GM18502 (cell line): ENCODE data around the gene ITGB3BP.
"Not testable (repeated sequence)": the region's sequence is repeated elsewhere in the genome, so short reads cannot be mapped to it uniquely, and the experiment has no call there.

Experiments
- ATAC-seq: cut with Tn5 transposase; IDR thresholded peaks from one replicate; pipeline ENCODE4 v1.9.1; 2021; ENCODE audit warnings: mild to moderate bottlenecking; ENCODE audit not compliant: unreplicated experiment, poor library complexity

Gene ITGB3BP

DNA sequence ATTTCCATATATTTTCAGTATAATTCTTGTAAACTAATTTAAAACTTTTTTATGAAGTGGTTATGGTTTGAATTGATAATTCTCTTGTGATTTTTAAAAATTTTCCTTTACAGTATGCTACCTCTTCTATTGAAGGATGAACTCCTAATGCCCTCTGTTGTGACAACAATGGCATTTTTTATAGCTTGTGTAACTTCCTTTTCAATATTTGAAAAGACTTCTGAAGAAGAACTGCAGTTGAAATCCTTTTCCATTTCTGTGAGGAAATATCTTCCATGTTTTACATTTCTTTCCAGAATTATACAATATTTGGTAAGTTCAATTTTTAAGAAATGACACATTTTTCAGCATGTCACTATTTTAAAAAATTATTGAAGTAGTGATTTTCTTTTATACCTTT lies 94.2 kb downstream of the ITGB3BP start:
- no peak for ATAC-seq

DNA sequence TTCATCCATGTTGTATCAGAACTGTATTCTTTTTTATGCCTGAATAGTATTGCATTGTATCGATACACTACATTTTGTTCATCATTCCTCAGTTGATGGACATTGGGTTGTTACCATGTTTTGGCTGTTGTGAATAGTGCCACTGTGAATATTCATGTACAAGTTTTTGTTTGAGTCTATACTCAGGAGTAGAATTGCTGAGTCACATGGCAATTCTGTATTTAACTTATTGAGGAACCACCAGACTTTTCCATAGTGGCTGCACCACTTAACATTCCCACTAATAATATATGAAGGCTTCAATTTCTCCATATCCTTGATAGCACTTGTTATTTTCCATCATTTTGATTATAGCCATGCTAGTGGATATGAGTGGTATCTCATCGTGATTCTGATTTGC lies 99.4 kb downstream of the ITGB3BP start:
- no peak for ATAC-seq

DNA sequence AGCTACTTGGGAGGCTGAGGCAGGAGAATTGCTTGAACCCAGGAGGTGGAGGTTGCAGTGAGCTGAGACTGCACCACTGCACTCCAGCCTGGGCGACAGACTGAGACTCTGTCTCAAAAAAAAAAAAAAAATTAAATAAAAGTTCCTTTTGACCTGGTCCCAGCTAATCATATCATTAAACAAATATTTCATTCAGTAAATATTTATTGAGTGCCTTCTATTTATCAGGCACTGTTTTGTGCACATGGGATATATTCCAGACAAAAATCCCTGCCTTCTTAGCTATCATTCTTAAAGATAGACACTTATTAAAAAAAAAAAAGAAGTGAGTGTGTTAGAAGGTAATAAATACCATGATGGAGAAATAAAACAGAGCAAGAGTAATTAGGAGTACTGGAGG lies 102.3 kb downstream of the ITGB3BP start:
- not testable (repeated sequence) for ATAC-seq

DNA sequence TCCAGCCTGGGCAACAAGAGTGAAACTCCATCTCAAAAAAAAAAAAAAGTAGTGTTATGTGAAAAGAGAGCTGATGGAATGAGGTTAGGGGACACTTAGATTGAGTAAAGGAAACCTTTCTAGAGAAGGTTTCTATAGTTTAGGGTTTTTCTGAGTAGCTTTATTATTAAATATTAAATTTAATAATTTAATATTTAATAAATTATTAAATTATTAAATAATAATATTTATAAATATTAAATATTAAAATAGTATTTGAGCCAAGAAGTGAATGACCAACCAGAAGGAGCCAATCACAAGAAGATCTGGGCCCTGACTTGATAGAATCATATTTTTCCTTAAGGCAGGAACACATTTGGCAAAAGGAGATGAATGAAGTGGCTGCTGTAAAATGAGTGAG lies 104.9 kb downstream of the ITGB3BP start:
- no peak for ATAC-seq

DNA sequence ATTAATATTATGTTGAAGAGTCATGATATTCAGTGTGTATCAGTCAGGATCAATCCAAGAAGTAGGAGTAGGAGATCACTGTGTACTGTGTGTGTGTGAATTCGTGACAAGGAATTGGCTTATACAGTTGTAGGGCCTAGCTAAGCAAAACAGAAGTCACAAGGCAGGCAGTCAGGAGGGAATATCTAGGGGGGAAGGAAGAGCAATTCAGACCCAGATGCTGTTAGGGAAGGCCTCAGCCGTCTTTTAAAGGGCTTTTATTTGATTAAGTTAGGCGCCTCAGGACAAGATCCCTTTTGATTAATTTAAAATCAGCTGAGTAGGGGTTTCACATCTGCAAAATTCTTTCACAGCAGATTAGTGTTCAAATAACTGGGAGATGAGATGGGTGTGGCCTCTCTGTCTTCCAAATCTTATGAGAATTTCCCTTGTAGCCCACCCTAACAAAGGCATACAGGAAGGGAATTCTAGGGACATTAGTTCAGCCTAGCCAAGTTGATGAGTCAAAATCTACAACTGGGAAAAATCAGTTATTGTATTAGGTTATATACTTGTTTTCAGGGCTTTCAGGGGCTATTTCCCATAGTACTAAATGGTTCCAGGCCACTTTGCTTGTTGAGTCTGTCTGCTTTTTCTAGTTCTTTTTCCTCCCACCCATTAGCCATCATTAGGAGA lies 108.2 kb downstream of the ITGB3BP start:
- no peak for ATAC-seq

DNA sequence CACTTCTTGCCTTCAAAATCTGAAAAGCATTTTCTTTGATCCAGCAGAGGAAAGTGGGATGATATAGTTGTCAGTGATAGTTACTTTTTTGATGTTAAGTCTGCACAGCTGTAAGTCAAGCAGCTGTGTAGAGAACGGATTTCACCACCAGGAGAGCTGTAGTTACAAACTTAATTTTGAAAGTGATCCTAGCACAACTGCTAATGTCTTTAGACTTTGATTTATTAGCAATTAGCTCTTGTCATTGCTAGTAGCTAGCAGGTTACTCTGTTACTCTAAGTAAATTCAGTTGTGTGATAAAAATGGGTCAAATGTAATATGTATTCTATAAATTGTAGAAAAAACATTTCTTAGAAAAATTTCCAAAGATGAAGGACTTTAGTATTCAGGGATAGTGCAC lies 109.6 kb downstream of the ITGB3BP start:
- ATAC-seq, result no peak

DNA sequence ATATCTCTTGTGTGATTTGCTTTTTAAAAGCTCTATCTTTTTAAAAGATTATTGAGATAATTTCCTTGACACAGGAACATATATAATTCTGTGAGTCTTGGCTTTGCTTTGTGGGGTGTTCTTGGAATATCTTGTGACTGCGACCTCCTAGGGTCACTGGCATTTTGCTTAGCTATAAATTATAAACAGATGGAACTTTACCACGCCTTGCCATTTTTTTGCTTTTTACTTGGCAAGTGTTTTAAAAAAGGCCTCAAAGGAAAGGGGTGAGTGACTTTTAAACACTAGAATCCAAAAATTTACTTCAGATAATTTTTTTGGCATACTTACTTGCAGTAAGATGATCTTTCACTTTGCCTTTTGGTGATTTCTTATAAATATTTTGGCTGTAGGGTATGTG lies 112.0 kb downstream of the ITGB3BP start:
- no peak for ATAC-seq

DNA sequence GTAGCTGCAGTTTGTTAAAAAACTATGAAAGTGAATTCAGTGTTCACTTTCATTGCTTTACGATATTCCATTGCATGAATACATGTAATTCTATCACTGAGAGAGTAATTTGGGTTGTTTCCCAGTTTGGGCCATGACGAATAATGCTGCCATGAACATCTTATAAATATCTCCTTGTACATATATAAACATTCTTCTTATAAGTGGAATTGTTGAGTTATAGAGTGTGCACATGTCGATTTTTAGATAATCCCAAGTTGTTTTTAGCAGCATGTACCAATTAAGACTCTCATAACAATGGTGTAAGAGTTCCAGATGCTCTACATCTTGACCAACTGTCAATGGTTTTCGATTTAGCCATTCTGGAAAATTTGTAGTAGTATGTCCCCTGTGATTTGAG lies 114.7 kb downstream of the ITGB3BP start:
- no peak for ATAC-seq

DNA sequence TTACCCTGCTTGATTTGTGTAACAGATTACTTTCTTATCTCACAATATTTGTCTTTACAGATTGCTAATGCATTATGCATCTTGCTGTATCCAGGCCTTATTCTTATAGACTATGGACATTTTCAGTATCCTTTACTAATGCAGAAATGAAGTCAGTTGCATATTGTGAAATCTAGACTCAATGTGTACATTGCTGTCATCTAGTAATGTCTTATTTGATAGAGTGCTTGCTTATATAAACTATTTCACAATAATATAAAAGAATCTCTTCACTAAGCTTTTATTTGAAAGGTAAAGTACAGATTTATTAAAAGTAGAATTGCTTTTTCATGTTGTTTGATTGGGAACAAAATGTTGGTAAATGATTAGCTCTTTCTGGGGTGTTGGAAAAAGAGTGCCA lies 116.0 kb downstream of the ITGB3BP start:
- ATAC-seq, result no peak

DNA sequence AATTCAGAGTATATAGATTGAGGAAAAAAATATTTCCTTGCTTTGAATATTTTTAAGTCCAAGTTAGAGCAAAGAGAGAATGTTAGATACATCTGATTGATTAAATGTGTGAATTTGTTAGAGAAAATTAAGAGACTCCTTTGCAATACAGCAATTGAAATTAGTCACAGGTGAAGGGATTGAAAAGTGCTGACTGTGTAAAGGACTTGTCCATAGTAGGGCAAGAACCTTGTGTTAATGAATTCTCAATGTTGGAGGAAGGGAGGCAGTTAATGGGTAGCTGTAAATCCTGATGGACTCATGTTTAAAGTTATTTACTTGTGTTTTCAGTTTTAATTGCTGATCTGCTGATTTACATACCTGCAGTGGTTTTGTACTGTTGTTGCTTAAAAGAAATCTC lies 117.0 kb downstream of the ITGB3BP start:
- no peak for ATAC-seq

DNA sequence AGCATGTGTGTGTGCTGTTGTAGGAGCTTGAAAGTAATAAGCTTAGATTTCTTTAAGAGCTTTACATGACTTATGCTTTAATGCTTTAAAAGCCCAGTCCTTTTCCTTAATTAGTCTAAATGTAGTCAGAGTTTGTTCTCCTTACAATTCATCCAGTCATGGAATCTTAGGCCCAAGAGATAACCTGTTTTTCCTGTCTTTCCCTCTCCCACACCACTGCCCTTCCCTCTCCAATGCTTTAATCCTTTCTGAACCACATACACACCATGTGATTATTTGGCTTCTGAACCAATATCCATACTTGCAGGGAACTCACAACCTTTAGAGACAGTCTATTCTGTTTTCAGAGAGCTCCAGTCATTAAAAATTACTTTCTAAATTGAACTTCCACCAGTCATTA lies 118.0 kb downstream of the ITGB3BP start:
- no peak for ATAC-seq

DNA sequence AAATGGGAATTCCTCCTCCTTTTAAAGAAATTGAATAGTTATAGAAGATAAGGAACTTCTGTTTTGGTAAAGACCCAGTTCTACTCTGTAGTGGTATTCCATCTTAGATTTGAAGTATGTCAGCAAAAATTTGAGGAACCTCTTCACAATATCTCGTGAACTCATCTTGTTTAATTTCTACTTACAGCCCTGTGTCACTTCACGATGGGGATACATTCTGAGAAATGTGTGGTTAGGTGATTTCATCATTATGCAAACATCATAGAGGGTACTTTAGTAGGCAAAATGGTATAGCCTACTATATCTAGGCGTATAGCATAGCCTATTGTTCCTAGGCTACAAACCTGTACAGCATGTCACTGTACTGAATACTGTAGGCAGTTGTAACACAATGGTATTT lies 119.6 kb downstream of the ITGB3BP start:
- no peak for ATAC-seq

DNA sequence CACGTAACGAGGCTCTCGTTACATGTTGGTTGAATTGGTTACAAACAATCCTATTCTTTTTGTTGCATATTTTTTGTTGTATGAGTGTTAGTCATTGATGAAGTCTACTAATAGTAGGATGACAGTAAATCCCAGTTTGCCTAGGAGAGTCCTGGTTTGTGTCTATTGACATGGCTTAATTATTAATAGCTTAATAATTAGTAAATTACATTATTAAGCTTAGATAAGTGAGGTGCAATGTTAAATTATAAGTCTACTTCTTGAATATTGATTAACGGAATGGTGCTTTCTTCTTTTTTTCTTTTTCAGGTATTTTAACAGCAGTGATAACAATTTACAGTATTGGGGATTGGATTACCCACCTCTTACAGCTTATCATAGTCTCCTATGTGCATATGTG lies 121.1 kb downstream of the ITGB3BP start:
- no peak for ATAC-seq
